NK-92 (cell line): Measurements from ENCODE around the gene TRPC3.
"Not testable (repeated sequence)": the region's sequence is repeated elsewhere in the genome, so short reads cannot be mapped to it uniquely, and the experiment has no call there.

Experiments used
- DNase-seq: peaks from one replicate; lab custom pipeline; 2025; ENCODE audit not compliant: unreplicated experiment; lab: John Stamatoyannopoulos, UW

Gene TRPC3

GRCh38 chr4:121950212-121950679 lies 1.6 kb downstream of the TRPC3 start:
- DNase-seq = no peak

DNA sequence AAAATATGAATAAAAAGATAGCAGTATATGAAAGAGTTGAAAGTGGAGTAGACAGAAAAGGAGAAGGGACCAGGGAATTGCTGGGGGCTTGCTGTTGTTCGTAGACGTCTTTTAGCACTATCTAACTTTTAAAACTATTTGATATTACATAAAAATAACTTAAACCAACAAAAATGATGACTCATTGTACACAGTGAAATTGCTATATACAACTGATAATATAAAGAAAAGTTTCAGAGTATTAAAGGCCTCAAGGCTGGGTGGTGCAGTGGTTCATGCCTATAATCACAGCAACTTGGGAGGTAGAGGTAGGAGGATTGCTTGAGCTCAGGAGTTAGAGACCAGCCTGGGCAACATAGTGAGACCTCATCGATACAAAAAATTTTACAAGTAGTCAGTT lies 5.2 kb downstream of the TRPC3 start:
- no peak for DNase-seq

GRCh38 chr4:121943941-121944340 lies 7.9 kb downstream of the TRPC3 start:
- DNase-seq = no peak

DNA sequence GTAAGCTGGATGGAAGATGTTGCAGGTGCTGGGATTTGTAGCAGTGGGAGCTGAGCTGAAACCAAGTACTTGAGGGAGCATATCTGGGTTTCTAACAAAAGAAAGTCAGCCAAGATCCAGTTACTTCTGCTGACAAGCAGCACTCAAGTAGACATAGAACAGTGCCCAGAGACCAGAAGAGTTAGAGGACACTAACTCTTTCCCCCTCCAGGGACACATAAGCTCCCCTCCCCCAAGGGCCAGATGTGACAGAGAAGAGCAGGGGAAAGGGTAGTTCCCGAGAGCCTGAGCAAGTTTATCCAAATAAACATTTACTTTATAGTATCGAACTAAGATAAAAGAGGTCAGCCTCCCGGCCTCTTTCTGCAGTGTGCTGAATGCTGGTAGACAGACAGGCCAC lies 12.2 kb downstream of the TRPC3 start:
- DNase-seq = no peak

DNA sequence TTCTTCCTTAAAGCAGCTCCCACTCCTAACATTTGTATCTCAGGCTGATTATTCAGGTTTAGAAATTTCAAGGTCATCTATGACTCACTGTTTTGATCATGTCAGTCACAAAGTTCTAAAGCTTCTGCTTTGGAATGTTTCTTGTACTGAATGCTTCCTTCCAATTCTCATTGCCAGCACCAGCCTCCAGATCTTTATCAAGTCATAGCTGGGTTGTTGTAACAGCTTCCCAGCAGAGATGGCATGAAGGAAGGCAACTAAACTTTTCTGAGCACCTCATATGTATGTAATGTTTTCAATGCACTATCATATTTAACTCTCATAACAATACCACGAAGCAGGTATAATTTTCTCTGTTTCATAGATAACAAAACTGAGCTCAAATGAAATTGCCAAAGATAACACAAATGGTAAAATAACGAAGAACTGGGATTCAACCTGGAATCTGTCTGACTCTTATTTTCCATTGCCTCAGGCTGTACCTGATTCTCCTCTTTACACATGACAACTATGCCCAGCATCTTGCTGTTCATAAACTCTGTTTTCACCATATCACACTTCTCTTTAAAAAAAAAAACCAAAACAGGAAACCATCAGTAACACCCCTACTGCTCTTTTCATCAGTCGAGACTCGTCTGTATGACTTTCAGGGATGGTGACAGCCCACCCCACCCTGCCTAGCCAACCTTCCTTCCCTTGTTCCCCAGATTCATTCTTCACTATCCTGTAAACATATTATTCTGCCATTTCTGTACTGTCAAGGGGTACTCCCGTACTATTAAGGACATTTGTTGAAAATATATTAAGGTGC lies 13.4 kb downstream of the TRPC3 start:
- DNase-seq = no peak

DNA sequence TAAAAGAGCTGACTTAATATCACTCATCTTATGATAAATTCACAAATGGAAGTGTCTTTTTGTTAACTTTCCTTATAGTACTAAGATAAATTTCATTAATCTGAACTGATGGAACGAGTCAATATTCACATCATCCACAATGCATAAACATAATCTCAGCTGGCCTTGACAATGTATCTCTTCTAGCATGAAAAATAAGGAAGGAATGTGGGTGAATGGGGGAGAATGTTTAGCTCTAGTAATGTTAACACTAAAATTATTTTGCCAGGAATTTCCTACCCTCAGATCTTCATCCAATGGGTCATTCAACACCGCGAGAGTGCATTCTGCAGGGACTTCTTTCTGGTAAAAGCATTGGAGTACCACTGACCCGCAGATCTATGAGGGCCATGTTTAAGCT lies 15.8 kb downstream of the TRPC3 start:
- DNase-seq = no peak

DNA sequence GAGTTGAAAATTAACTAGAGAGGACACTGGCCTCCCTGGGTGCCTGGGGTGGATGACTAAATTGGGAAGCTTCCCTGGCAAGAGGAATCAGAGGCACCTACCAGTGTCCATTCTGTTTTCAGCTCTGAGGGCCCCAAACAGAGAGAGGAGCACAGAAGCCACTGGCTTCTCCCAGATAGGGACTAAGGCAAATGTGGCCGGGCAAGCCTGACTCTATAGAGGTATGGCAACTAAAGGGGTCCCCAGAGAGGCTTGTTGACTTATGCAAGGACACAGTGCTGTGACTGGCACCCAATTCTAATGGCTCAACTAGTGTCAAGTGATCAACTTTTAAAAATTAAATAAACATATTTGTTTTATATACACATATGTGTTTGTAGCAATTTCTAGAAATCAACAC lies 17.2 kb downstream of the TRPC3 start:
- DNase-seq = no peak

- DNase-seq = no peak
Observed at GRCh38 chr4:121932212-121932974, 19.5 kb downstream of the TRPC3 start.

DNA sequence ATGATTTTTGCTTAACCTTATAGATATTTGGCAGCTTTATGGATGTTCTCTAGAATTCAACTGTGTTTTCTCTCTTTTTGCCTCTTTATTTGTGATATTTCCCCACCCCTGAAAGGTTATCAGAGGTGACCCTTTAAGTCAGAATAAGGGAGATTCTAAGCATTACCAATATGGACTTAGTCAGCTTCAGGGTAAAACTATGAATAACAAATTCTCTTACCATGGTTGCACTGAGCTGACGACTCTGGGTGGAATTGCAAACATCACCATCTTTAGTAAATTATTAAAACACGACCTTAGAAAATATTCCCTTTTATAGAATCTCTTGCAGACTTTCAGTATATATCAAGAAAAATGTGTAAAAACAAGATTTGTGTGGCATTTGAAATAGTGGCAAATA lies 21.6 kb downstream of the TRPC3 start:
- DNase-seq = no peak

DNA sequence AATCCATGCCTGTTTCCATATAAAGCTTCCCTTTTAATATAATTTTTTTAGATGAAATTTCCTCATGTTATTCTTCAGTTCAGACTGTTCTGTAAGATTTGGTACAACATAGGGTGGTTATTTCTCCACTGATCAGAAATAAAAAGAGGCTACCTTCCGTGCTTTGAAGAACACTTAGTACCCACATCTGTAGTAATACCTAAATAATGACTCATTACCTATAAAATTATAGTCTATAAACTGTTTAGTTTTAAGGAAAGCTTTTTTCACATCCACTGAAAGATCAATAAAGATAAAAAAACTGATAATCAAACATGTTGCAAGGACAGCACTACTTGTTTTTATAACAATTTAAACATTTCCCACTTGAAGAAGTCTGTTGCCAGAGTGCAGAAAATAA lies 23.9 kb downstream of the TRPC3 start:
- no peak for DNase-seq

DNA sequence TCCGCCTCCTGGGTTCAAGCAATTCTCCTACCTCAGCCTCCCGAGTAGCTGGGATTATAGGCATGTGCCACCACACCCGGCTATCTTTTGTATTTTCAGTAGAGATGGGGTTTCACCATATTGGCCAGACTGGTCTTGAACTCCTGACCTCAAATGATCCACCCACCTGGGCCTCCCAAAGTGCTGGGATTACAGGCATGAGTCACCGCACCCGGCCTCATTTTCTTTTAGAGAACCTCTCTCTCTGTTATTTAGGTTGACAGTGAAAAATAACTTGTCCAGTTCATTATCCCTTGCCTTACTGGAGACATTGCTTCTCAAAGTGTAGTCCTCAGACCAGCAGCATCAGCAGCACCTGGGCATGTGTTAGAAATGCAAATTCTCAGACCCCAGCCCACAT lies 25.4 kb downstream of the TRPC3 start:
- not testable (repeated sequence) for DNase-seq

DNA sequence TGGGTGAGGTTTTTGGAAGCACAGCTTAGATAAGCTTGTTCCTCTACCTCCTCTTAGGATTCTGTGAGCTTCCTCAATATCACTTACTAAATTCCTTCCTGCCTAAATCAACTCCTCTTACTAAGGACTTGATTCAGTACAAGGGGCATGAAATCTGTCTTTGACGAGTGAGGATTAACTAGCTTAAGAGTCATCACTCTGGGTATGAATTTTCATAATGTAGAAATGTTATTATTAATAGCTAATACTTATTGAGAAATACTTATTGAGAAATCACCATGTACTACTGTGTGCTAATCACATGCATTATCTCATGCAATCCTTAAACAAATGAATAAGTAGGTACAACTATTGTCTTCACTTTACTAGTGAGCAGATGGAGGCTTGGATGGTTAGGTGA lies 28.6 kb downstream of the TRPC3 start:
- no peak for DNase-seq

DNA sequence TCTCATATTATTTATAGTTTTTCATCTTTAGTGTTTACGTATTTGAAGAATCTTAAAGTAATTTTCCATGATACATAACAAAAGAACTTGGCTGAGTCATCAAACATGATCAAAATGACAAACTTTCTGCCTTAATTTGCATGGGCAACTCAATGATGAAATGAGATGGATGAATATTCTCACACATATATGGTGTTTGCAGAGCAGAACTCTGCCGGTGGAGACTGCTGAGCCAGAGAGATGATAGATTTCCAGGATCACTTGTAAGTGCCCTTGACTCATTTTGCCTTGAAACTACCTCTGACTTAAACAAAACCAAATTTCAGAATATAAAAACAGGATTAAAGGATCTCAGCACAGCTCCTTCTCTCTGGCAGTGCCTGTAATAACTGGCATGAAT lies 38.2 kb downstream of the TRPC3 start:
- DNase-seq = no peak

DNA sequence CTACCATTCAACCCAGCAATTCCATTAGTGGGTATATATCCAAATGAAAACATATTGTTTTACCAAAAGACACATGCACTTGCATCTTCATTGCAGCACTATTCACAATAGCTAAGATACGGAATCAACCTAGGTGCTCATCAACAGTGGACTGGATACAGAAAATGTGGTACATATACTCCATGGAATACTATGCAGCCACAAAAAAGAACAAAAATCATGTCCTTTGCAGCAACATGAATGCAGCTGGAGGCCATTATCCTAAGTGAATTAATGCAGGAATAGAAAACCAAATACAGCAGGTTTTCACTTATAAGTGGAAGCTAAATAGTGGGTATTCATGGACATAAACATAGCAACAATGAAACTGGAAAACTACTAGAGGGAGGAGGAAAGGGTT lies 43.5 kb downstream of the TRPC3 start:
- DNase-seq = no peak

DNA sequence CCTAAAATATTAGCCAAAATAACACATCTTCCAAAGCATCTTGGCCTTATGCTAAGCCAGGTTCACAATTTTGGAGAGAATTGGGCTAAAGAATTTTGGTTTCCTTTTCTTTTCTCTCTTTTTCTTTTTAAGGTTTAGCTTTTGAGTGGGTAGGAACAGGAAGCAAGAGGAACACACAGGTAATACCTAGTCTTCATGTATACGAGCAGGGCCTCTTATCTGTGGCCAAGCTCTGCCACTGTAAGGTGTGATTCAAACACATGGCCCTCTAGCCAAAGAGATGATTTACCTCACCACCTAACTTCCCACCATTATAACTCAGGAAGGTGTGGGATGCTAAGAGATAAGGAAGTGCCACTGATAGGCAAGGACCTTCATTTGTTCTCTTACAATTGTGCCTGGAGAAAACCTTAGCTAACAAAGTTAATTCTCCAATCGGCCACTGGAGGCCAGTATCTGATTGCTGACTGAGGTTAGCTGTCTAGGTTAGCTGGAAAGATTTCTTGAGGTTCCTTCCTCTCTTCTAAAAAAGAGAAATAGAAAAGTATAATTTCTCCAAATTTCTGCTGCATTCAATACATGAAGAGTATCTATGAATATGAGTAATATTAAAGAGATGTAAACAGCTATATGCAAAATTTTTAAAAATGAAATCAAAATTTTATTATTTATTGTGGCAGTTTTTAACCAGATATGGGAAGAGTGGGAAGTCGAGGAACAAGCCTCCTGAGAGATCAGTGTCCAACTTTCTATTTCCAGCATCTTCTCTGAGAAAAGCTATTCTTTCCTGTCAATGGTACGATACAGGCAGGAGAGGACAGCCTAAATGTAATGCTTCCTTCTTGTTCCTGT lies 51.5 kb downstream of the TRPC3 start:
- DNase-seq = no peak

GRCh38 chr4:121898150-121898549 lies 53.7 kb downstream of the TRPC3 start:
- DNase-seq = no peak

DNA sequence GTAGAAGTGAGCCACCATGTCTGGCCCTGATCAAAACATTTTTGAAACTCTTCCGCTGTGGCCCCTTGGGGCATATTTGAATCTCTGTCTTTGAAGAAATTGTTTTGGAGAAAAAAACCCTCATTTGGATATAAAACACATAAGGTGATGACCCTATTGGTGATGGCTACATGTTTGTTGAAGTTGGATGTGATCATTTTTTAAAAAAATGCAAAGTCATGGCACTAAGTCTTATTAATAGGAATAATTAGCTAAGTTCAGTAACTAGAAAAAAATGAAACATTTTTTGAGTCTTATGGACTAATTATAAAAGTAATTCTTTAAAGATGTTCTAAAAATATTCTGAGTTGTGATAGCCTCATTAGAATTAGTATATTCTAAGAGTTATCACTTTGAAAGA lies 63.7 kb downstream of the TRPC3 start:
- no peak for DNase-seq

DNA sequence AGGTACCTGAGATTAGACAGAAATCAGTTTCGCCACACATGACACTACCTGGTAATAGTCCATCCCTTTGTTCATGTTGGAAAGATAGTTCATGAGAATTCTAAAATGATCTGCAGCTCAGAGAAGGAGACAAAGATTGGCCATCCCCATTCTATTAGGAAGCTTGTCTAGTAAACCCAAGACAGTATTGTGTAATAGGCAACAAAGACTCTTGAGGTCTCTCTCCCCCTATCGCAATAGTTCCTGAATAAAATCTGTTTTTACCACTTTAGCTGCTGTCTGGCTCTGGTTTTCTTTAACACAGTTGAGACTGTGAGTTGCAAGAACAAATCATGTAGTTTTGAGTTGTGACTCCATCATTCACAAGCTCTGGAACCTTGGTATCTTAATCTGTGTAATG lies 66.7 kb downstream of the TRPC3 start:
- no peak for DNase-seq

DNA sequence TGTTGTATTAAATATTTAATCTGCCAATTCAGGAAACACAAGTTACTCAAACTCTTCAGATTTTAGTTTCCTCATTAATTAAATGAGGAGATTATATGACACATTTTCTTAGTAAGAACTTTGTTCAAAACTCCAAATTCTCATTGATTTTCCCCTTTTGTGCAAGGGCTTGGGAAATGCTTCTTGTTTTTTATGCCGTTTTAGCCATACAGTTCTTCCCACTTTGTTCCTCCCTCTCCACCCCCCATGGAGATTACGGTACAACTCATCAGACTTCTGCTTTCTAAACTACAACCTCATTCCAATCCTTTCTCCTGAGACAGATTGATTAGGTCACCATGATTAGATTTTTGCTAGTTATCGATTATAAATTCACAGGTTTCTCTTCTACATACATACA lies 70.7 kb downstream of the TRPC3 start:
- no peak for DNase-seq

DNA sequence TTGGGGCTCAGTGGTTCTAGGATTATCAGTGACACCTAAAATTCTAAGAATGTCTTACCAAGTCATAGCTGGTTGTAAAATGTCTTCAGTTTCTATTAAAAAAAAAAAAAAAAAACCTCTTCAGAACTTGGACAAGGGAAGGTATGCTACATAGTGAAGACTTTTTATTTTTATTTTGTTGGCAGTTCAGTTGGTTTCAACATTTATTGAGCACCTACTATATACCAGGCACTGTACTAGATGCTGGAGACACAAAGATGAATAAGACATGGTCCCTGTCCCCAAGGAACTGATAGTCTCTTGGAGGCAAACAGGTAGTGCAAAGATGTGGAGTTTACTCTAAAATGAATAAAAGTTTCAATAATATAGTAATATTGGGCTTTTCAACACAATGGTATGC lies 72.7 kb downstream of the TRPC3 start:
- no peak for DNase-seq

GRCh38 chr4:121877041-121877773 lies 74.7 kb downstream of the TRPC3 start:
- no peak for DNase-seq
